Measurements from ENCODE around the gene SSU72. TPM values are rescaled to one million over a fixed set of nuclear protein-coding genes. Genes with fewer than 3 reads are reported as not detected.
"Not testable (repeated sequence)": the region's sequence is repeated elsewhere in the genome, so short reads cannot be mapped to it uniquely, and the experiment has no call there.

The SSU72 gene
- total RNA-seq, 4 donors from 2014 or later = 204 to 294 (median 241) TPM

DNA sequence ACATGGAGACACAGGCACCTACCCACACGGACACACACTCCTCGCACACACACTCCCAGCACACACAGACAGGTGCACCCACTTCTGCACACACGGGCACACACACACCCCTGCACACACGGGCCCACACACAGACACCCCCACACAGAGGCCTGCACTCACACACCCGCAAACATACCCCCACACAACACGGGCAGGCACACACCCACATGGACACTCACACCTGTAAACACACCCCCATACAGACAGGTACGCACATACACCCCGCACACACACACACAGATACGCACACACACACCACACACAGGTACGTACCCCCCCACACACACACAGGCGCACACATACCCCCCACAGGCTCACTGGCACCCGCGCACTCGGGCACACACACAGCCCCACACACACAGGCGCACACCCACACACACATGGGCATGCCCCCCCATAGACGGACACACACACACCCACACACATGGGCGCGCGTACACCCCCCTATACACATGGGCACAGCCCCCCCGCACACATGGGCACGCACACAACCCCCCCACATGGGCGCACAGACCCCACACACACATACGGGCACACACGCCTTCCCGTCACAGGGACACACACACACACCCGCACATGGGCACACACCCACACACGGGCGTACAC, 56.6 kb downstream of the SSU72 start:
- WGBS, 2 donors = 94 to 96% methylated on average over 19 to 22 of the region's 28 CpGs
- Histone ChIP-seq H3K36me3 (peaks cover 0 to 19% of the 10 kb centered on the region in 2 donors), H3K27ac (no peak overlapping the region), H3K4me3 (replicated peaks in 1 of 3) (no peak overlapping the region), H3K27me3 (no peaks in the 10 kb centered on the region), H3K9me3 (no peaks in the 10 kb centered on the region), H3K4me1 (no peaks in the 10 kb centered on the region)
- TF ChIP-seq, protein P1, sequence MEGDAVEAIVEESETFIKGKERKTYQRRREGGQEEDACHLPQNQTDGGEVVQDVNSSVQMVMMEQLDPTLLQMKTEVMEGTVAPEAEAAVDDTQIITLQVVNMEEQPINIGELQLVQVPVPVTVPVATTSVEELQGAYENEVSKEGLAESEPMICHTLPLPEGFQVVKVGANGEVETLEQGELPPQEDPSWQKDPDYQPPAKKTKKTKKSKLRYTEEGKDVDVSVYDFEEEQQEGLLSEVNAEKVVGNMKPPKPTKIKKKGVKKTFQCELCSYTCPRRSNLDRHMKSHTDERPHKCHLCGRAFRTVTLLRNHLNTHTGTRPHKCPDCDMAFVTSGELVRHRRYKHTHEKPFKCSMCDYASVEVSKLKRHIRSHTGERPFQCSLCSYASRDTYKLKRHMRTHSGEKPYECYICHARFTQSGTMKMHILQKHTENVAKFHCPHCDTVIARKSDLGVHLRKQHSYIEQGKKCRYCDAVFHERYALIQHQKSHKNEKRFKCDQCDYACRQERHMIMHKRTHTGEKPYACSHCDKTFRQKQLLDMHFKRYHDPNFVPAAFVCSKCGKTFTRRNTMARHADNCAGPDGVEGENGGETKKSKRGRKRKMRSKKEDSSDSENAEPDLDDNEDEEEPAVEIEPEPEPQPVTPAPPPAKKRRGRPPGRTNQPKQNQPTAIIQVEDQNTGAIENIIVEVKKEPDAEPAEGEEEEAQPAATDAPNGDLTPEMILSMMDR (IDR thresholded peaks at IDR 0.05) = no peak
- no peak for TF ChIP-seq POLR2A (IDR thresholded peaks at IDR 0.05)
- intact Hi-C loops (cut with DNase I) = no loop called here
- no peak for DNase-seq

DNA sequence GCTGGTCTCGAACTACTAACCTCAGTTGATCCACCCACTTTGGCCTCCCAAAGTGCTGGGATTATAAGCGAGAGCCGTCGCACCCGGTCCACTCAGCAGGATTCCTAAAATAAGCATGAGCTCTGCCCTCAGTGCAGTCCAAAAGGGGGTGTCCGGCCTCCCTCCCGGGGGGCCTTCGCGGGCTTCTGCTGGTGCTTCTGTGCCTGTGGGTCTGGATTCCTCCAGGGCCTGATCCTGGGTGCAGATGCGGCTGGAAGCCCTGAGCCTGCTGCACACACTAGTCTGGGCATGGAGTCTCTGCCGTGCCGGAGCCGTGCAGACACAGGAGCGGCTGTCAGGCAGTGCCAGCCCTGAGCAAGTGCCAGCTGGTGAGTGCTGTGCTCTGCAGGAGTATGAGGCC, 57.7 kb downstream of the SSU72 start:
- intact Hi-C loops (cut with DNase I); H3K27me3 ChIP-seq: not testable (repeated sequence)
- 91 to 94% methylated on average over 7 to 8 of the region's 14 CpGs for WGBS, 2 donors

DNA sequence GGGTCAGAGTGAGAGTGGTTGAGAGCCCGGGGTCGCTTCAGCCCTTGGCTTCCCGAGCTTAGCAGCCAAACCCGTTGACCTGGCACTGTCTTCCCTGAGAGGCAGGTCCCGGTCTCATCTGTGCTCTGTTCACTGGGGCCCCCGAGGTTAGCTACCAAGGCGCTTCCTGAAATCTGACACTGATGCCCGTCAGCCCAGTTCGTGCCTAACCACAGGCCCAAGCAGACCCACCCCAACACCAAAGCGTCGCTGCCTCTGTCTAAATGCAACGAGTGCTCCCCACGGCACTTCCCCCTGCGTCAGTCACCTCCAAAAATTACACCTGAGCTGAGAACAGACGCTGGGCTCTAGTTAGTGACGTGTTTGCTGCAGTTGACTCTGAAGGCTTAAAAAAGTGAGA, 60.3 kb downstream of the SSU72 start:
- H3K9me3 ChIP-seq; H3K4me1 ChIP-seq; DNase-seq; intact Hi-C loops (cut with DNase I); H3K27me3 ChIP-seq; H3K4me3 ChIP-seq (replicated peaks in 1 of 3); H3K27ac ChIP-seq: not testable (repeated sequence)
- 88 to 96% methylated on average over 10 to 12 of the region's 16 CpGs for WGBS, 2 donors
- peaks cover 0 to 14% of the 10 kb centered on the region in 2 donors for H3K36me3 ChIP-seq

More for the DNA sequence above, 57.7 kb downstream of the SSU72 start:
- H3K4me1 ChIP-seq; H3K4me3 ChIP-seq (replicated peaks in 1 of 3); H3K27ac ChIP-seq; H3K9me3 ChIP-seq; DNase-seq: not testable (repeated sequence)
- peaks cover 0 to 19% of the 10 kb centered on the region in 2 donors for H3K36me3 ChIP-seq

DNA sequence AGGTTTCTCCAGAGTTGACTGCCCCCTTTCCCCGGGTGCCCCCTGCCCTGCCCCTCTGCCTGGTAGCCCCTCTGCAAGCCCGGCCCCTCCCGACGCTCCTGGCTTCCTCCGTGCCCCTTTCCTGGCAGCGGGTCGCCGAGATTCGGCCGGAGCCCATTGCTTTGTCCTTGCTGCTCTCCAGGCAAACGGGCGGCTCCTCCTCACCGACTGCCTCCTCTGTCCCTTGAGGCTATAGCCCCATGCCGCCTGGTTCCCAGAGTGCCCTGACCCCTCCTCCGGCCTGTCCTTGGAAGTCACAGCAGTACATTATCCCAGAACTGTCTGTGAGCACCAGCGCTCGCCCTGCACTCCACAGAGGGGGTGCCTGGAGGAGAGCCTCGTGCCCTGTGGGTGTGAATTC, 61.0 kb downstream of the SSU72 start:
- H3K9me3 ChIP-seq; DNase-seq; H3K27me3 ChIP-seq; H3K4me1 ChIP-seq; intact Hi-C loops (cut with DNase I); H3K4me3 ChIP-seq (replicated peaks in 1 of 3); H3K27ac ChIP-seq: not testable (repeated sequence)
- H3K36me3 ChIP-seq = peaks cover 0 to 11% of the 10 kb centered on the region in 2 donors
- 90 to 93% methylated on average over 12 to 16 of the region's 18 CpGs for WGBS, 2 donors

DNA sequence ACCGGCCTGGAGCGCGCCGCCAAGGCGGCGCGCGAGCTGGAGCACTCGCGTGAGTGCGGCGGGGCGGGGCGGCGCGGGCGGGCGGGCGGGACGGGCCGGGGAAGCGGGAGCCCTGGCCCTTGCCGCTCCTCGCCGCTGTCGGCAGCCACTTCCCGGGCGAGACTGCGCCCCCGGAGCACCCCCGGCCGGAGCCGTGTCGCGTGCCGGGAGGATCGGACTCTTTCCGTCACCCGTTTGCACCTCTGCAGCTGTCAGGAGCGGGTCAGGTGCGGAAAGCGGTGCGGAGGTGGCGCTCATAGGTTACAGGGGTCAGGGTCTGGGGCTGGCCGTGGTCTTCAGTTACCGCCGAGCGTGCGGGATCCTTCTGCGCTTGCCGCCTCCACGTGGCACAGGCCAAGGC, 62.2 kb downstream of the SSU72 start:
- DNase-seq; H3K27me3 ChIP-seq; H3K9me3 ChIP-seq; H3K36me3 ChIP-seq; H3K4me1 ChIP-seq; H3K27ac ChIP-seq; intact Hi-C loops (cut with DNase I): not testable (repeated sequence)
- WGBS, 2 donors = no CpG with 5 or more reads among the region's 52 CpGs
- peak overlapping the region in 1 of 3 donors; percentile 90 for H3K4me3 ChIP-seq (replicated peaks in 1 of 3)

DNA sequence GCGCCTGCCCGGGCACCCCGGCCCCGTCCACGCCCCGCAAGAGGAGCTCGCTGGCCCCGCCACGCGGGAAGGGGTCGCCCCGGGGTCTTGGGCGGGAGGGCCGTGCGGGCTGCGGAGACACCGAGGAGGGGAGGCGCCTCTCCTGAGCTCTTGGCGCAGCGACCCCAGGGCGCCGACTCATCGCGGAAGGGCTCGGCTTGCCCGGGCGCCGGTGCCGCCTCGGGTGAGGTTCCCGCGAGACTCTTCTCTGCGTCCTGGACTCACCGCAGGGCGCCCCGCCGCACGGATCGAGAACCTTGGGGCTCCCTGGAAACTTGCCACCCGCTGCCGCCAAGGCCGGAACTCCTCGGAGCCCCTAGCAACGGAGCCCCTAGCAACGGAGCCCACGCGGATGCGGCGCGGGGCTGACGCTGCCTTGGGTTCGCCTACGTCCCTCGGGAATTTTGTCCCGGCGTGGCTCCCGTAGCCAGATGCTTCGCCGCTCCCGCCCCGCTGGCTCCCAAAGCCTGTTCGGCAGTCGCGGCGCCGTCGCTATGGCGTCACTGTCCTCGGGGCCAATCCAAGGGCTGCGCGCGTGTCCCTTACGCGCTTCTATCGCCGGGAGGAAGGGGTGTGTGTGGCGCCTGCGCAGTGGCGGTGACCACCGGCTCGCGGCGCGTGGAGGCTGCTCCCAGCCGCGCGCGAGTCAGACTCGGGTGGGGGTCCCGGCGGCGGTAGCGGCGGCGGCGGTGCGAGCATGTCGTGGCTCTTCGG, 63.0 kb downstream of the SSU72 start, which contains the start of gene ATAD3A:
Gene ATAD3A (plus strand): TSS at position 630 of the 753 bp plus-strand sequence. CDS start 107 bp downstream, at position 737.
- peak in 1 of 2 donors; percentile 69 for TF ChIP-seq POLR2A (IDR thresholded peaks at IDR 0.05)
- TF ChIP-seq, protein P1 (IDR thresholded peaks at IDR 0.05) = peak in 1 of 6 experiments; percentile 18
- intact Hi-C loops (cut with DNase I) = no loop called here
- Histone ChIP-seq H3K27ac (peak within 1 kb of the TSS; percentile 55 to 91 (median 87)), H3K4me1 (peaks cover 4 to 6% of the 10 kb centered on the region in 2 donors), H3K9me3 (no peaks in the 10 kb centered on the region), H3K36me3 (no peaks in the 10 kb centered on the region), H3K27me3 (no peaks in the 10 kb centered on the region), H3K4me3 (replicated peaks in 1 of 3) (peak within 1 kb of the TSS; percentile 63 to 91 (median 90))
- 0 to 1% methylated on average over 11 to 31 of the region's 99 CpGs for WGBS, 2 donors
- peak; percentile 99 for DNase-seq
